NCI-H2081 (cell line): ENCODE measurements around the gene ENG.
A peak's percentile ranks its signal among the peaks of the same experiment; 100 is the strongest.
"Not testable (repeated sequence)": the region's sequence is repeated elsewhere in the genome, so short reads cannot be mapped to it uniquely, and the experiment has no call there.

Experiments
- DNase-seq, 2 experiments: peaks; one replicate each; lab custom pipeline; 2025; lab: John Stamatoyannopoulos, UW

The ENG gene

GRCh38 chr9:127878652-127879390, 24.4 kb upstream of the ENG start:
- DNase-seq, result no peak

- peak in 1 of 2 experiments; percentile 10 for DNase-seq
Observed at GRCh38 chr9:127878001-127878651, 23.7 kb upstream of the ENG start.

- peak; percentile 71 to 73 for DNase-seq
Observed at GRCh38 chr9:127877566-127877998, 23.1 kb upstream of the ENG start, which contains the start of gene AK1. Gene AK1 (minus strand): TSS chr9:127877675. CDS start chr9:127874617, 3,058 bp downstream.

GRCh38 chr9:127876764-127877562, 22.5 kb upstream of the ENG start:
- DNase-seq, result no peak

- DNase-seq, result no peak
Observed at GRCh38 chr9:127876026-127876763, 21.7 kb upstream of the ENG start.

- no peak for DNase-seq
Observed at GRCh38 chr9:127875306-127875966, 21.0 kb upstream of the ENG start.

- DNase-seq, result no peak
Observed at GRCh38 chr9:127874301-127875221, 20.1 kb upstream of the ENG start.

- DNase-seq, result no peak
Observed at GRCh38 chr9:127873886-127874285, 19.4 kb upstream of the ENG start.

- DNase-seq, result no peak
Observed at GRCh38 chr9:127873223-127873691, 18.8 kb upstream of the ENG start.

- no peak for DNase-seq
Observed at GRCh38 chr9:127872369-127873222, 18.1 kb upstream of the ENG start.

- DNase-seq, result no peak
Observed at GRCh38 chr9:127871531-127871930, 17.1 kb upstream of the ENG start.

- DNase-seq, result no peak
Observed at GRCh38 chr9:127870887-127871286, 16.4 kb upstream of the ENG start.

- not testable (repeated sequence) for DNase-seq
Observed at GRCh38 chr9:127870153-127870491, 15.7 kb upstream of the ENG start.

GRCh38 chr9:127869310-127870152, 15.1 kb upstream of the ENG start:
- DNase-seq, result peak; percentile 71 to 80

GRCh38 chr9:127868278-127868902, 13.9 kb upstream of the ENG start:
- DNase-seq, result no peak

- DNase-seq, result no peak
Observed at GRCh38 chr9:127867356-127868277, 13.2 kb upstream of the ENG start.

- DNase-seq, result no peak
Observed at GRCh38 chr9:127866535-127866934, 12.1 kb upstream of the ENG start.
